NCI-H345 (cell line): ENCODE results near the gene ZNF541.

ENCODE experiments used
- DNase-seq: peaks from one replicate; lab custom pipeline; 2025; lab: John Stamatoyannopoulos, UW

ZNF541 gene

DNA sequence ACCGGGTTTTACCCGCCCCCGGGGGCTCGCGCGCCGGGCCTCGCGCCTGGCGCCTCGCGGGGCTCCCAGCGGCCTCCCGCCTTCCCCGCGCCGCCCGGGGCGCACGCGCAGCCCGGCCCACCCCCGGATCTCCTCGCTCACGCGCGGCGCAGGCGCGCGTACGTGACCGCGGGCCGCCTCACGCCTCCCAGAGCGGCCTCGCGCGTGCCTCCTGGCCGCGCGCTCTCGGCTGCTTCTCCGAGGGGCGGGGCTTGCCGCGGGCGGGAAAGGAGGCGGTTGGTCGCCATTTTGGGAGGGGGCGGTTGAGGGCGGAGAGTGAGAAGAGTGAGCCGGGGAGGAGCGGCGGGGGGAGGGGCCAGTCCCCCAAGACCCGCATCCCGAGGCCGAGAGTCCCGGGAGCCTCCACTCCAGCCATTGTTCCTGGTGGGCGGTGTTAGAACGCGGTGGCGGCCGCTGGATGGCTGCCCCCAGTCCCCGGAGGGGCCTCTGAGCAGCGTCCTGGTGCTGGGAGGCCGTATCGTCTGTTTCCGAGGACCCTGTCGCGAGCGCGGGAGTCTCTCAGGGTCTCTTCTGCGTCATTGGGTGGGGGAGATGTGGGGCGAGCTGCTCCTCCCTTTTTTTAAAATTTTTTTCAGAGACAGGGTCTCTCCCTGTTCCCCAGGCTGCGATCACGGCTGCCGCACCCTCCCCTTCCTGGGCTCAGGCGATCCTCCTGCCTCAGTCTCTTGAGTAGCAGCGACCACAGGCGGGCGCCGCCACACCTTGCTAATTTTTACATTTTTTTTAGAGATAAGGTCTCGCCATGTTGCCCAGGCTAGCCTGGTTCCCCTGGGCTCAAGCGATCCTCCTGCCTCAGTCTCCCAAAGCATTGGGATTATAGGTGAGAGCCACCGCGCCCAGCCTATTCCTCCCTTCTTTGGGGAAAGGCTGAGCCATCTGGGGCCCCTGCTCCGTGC is at the start of gene ZNF541:
Gene ZNF541 (minus strand): TSS at position 78 of the 956 bp plus-strand sequence. CDS start 17,292 bp downstream, outside the sequence.
- no peak for DNase-seq

GRCh38 chr19:47619763-47620162 is 46.8 kb upstream of the ZNF541 start:
- DNase-seq, result no peak

- DNase-seq, result no peak
Measured at GRCh38 chr19:47618771-47619170, 45.8 kb upstream of the ZNF541 start.

GRCh38 chr19:47615714-47616113 is 42.8 kb upstream of the ZNF541 start:
- no peak for DNase-seq

GRCh38 chr19:47615230-47615629 is 42.3 kb upstream of the ZNF541 start:
- DNase-seq, result no peak

DNA sequence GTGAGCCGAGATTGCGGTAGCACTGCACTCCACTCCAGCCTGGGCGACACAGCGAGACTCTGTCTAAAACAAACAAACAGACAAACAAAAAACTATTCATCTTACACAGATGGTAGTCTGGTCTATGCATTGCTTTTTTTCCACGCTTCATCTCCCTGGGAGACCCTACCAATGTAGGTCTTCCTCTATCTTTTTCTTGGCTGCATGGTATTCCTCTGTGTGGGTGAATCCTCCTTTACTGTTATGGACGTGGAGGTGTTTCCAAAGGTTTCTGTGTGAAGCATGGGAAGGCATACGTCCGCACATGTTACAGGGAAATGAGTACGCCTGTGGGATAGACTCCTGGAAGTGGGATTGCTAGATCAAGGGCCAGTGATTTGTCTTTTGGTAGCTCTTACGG is 41.6 kb upstream of the ZNF541 start:
- DNase-seq, result no peak

DNA sequence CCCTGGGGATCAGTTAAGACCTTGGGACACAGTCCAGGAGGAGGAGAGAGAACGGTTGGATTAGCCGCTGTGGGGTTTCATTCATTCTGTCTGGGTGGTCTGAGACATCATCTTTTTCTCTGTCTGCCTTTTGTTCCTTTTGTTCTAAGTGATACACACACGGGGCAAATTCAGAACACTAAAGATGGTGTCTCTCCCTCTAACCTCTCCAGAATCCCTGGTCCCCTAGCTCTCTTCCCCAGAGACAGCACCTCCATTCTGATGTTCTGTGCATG is 41.0 kb upstream of the ZNF541 start:
- no peak for DNase-seq

DNA sequence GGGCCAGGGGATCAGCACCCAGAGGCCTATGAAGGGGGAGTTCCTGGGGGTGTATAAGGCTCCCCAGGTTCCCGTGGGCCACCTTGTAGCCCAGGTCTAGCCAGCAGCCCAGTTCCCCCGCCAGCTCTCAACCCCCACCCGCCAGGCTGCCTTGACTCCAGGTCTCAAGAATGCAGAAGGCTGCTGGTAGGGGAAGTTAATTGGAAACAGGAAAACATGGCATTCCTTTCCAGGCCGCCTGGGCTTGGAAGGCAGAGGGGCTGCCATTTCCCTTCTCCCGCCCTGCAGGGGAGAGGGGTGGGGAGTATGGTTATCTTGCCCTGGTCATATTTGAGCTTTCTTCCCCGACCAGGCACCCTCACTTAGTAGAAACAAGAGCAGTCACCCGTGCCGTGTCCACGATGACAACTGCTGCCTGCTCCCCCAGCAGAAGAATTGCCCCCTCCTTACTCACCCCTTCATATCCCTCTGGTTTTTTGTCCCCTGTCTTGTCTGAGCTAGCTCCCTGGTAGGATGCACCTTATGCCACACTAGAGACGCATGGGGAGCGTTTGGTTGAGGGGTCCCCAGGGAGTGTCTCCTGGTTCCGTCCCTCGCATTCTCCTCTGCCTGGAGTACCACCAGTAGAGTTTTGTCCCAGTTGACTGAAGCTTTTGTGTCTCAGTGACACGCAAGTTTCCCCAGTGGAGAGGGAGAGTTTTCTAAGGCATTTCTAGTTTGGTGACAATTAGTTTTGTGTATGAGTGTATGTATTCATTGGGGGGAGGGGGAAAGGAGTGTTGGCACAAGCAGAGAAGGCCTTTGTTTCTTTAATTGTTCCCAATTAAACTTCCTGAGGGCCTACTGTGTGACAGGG is 40.4 kb upstream of the ZNF541 start:
- DNase-seq, result no peak

DNA sequence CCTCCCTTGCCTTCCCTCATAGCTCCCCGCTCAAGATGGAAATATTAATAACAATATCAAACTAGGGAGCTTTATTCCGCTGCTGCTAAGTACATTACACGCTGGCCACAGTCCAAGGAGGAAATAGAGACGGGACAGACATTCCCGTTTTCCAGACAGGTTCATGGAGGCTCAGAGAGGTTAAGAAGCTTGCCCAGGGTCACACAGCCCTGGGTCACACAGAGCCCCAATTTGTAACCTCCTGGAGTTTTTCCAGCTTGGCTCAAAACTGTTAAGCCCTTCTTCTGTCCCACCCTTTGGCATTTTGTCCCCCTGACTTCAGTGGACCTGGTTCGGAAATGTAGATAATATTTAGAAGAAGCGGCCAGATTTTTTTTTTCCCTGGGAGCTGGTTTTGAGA is 38.0 kb upstream of the ZNF541 start:
- DNase-seq, result no peak

DNA sequence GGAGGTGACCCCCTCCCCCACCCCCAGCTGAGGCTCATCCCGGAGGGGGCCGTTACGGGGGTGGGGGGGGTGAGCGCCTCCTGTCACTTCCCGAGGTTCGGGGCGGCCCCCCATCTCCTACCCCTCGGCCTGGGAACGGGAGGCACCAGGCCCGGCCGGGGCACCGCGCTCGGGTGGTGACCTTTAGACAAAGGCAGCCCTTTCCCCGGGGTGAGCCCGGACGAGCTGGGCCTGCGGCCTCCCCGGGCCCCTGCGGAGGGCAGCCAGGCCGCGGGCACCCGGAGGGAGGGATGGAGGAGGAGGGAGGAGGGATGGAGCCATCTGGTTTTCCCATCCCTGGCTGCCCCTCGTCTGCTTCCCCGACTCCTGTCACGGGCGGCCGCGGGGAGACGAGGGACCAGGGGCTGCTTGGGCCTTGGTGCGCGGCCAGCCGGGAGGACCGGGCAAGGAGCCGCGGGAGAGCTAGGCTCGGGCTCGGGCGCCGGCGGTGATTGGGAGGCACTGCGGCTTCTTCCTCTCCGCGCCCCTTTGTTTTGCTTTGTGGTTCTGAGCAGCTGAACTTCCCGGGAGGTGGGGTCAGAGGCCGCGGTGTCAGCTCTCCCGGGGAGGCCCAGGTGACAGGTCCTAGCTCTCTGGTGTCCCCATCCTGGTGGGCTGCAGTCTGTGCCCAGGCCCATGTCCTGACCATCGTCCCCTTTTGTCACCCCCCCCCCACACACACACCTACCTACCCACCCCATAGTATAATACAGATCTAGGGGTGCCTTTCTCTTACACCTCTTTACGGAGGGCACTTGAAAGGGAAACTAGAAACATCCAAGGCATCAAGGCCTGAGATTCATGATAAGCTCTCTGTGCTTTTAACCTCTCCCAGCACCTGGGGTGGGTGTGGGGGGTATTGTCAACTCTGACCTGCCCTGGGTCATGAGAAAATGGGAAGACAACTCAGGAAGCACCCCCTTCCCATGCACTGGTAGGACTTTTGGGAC is 37.3 kb upstream of the ZNF541 start:
- no peak for DNase-seq

DNA sequence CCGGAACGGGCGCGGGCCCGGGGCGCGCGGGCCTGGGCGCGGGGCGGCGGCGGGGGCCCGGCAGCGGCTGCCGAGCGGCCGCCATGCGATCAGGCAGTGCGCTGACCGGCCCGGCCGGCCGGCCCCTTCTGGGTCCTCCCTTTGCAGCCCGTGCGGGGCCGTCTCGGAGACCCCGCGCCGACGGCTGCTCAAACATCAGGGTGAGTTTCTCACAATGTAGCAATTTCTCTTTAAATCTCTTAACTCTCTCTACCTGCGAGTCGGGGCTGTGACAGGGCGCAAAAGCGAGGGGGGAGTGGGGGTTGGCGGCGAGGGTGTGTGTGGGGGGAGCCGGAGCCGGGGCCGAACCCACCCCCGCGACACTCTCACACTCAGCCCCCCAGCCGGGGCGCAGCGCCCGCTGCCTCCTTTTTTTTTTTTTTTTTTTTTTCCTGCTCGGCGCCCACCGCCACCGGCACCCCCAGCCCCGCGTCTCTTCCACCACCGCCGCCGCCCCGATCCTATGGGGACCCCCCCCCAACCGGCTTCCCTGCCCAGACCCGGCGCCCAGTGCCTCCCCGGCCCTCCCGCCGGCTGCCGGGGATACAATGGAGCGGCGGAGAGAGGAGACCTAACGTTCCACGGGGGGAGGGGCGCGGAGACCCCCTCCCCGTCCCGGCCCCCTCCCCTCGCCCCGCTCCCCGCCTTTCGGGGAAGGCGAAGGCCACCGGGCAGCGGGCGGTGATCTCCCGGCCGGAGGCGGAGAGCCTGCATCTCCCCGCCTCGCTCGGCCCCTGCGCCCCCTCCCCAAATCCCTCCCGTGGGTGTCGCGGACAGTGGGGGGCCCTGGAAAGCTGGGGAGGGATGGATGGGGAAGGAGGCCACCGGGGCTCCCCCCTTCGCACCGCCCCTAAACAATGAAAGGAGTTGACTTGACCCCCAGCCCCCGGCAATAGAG is 36.3 kb upstream of the ZNF541 start, which contains the start of gene BICRA:
Gene BICRA (plus strand): TSS at position 166 of the 937 bp plus-strand sequence. CDS start 64,441 bp downstream, outside the sequence.
- DNase-seq, result peak; percentile 62

- DNase-seq, result peak; percentile 87
Measured at GRCh38 chr19:47608074-47608918, 35.3 kb upstream of the ZNF541 start.

DNA sequence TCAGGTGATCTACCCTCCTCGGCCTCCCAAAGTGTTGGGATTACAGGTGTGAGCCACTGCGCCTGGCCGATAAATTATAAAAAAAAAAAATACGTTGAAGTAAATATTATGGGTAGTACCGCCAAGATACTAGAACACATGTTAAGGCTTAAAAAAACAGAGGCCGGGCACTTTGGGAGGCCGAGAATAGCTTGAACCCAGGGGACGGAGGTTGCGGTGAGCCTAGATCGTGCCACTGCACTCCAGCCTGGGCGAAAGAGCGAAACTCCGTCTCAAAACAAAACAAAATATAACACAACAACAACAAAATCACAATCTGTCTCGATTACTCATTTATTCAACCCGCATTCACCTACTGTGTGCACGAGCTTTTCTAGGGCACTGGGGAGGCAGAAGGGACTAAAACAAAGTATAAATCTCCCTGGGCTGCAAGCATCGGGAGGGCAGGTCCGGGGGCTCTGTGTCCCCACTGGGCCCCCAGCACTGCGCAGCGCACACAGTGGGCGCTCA is 34.7 kb upstream of the ZNF541 start:
- no peak for DNase-seq

GRCh38 chr19:47603706-47604565 is 31.0 kb upstream of the ZNF541 start:
- no peak for DNase-seq

- DNase-seq, result no peak
Measured at GRCh38 chr19:47601180-47601904, 28.4 kb upstream of the ZNF541 start.

GRCh38 chr19:47600246-47601179 is 27.6 kb upstream of the ZNF541 start:
- peak; percentile 97 for DNase-seq
